Panc1 (cell line): ENCODE data around the gene ARRB2. TPM values are rescaled to one million over a fixed set of nuclear protein-coding genes. Genes with fewer than 3 reads are reported as not detected.
A peak's percentile ranks its signal among the peaks of the same experiment; 100 is the strongest.
"Not testable (repeated sequence)": the region's sequence is repeated elsewhere in the genome, so short reads cannot be mapped to it uniquely, and the experiment has no call there.

ENCODE experiments used
- ATAC-seq: fragments of 200-7000 bp; cut with Tn5 transposase; 2 replicates; pipeline ENCODE4 v1.9.1; 2020; ENCODE audit warnings: mild to moderate bottlenecking, moderate library complexity
- BruUV-seq: library from RNA; stranded (reverse); fragments of 400-500 nt; replicated peaks from 2 replicates; lab custom pipeline; 2021; lab: Mats Ljungman, UMichigan
- CTCF ChIA-PET: fragments of 300-600 bp; sonication (Branson Sonifier 250); formaldehyde crosslinking; loops from one replicate; lab custom pipeline; 2022; ENCODE audit warnings: antibody characterized with exemption; lab: Charles Lee
- POLR2A ChIA-PET: fragments of 300-600 bp; sonication (Branson Sonifier 250); formaldehyde crosslinking; loops from one replicate; lab custom pipeline; 2022; ENCODE audit warnings: antibody characterized with exemption; lab: Charles Lee
- DNase-seq: peaks from one replicate; pipeline ENCODE4 v3.0.0-alpha.2; 2010; ENCODE audit warnings: low read depth, low spot score
- H3K27ac ChIP-seq: 2 replicates; pipeline ENCODE4 v1.5.1; 2011; ENCODE audit warnings: mild to moderate bottlenecking, low read length, inconsistent platforms
- H3K27me3 ChIP-seq: fragments of 200-500 bp; sonication (Bioruptor generic); 2 replicates; pipeline ENCODE4 v1.6.0; 2014; ENCODE audit warnings: low read length, inconsistent platforms; ENCODE audit not compliant: control insufficient read depth, insufficient read depth
- H3K36me3 ChIP-seq: fragments of 200-500 bp; sonication (Bioruptor generic); 2 replicates; pipeline ENCODE4 v1.5.1; 2014; ENCODE audit warnings: inconsistent platforms, mild to moderate bottlenecking, low read length, moderate library complexity; ENCODE audit not compliant: control insufficient read depth, insufficient read depth
- H3K4me1 ChIP-seq: 2 replicates; pipeline ENCODE4 v1.5.1; 2011; ENCODE audit warnings: inconsistent platforms, mild to moderate bottlenecking, low read length, moderate library complexity; ENCODE audit not compliant: control insufficient read depth, insufficient read depth
- H3K4me3 ChIP-seq, 2 experiments: 2 replicates each; pipeline ENCODE4 v1.5.1; 2011 to 2012; ENCODE audit warnings: low read depth in 2 of 2, low read length in 2 of 2, mild to moderate bottlenecking in 2 of 2, inconsistent platforms in 1 of 2, moderate library complexity in 1 of 2
- H3K9me3 ChIP-seq: fragments of 200-500 bp; sonication (Bioruptor generic); 2 replicates; pipeline ENCODE4 v1.5.1; 2014; ENCODE audit warnings: low read depth, mild to moderate bottlenecking, inconsistent platforms, low read length, moderate library complexity; ENCODE audit not compliant: control insufficient read depth, insufficient read depth
- CTCF ChIP-seq: fragments of 450-650 bp; IDR thresholded peaks from 2 replicates; pipeline ENCODE4 v1.5.1; 2017; ENCODE audit warnings: mild to moderate bottlenecking
- POLR2AphosphoS5 ChIP-seq: IDR thresholded peaks from 2 replicates; pipeline ENCODE4 v1.6.1; 2012; ENCODE audit warnings: mild to moderate bottlenecking, low read depth, low read length, moderate library complexity
- REST ChIP-seq, 2 experiments: IDR thresholded peaks; 2 replicates each; pipeline ENCODE4 v1.6.1; 2011 to 2012; ENCODE audit warnings: low read depth in 2 of 2, control low read depth in 1 of 2, low read length in 1 of 2, mild to moderate bottlenecking in 1 of 2, moderate library complexity in 1 of 2; ENCODE audit not compliant: insufficient read depth in 1 of 2
- SIN3A ChIP-seq: IDR thresholded peaks from 2 replicates; pipeline ENCODE4 v1.6.1; 2012; ENCODE audit warnings: low read depth, mild to moderate bottlenecking, low read length, moderate library complexity, borderline replicate concordance; ENCODE audit not compliant: insufficient read depth
- TCF7L2 ChIP-seq: IDR thresholded peaks from 2 replicates; pipeline ENCODE4 v1.6.1; 2011; ENCODE audit warnings: mild to moderate bottlenecking, low read depth, low read length, inconsistent platforms
- in situ Hi-C: cut with HindIII; loops from 2 replicates; pipeline ENCODE4 v1.10.0; 2016; ENCODE audit warnings: low sequenced_read_pairs, low pct_unique_long_range_greater_than_20kb
- intact Hi-C: fragments of 100-400 bp; cut with micrococcal nuclease; formaldehyde crosslinking; loops from one replicate; pipeline ENCODE4 v1.10.0; 2022; ENCODE audit not compliant: unreplicated experiment
- total RNA-seq: library from RNA; stranded (reverse); gene quantifications from one replicate; pipeline ENCODE4 v1.2.1, GENCODE V29; 2021; ENCODE audit not compliant: unreplicated experiment

The ARRB2 gene
- total RNA-seq, 1 experiment from 2014 or later, result 39.2 TPM

GRCh38 chr17:4679658-4680057 is 30.8 kb upstream of the ARRB2 start:
- intact Hi-C loops, result no loop called here
- no peak for DNase-seq
- CTCF ChIA-PET, result no interaction called here
- peak; percentile 68 for ATAC-seq
- Histone ChIP-seq H3K4me1 (peaks cover 8% of the 10 kb centered on the region; the same call in 1 of the 2 replicates), H3K27me3 (no peaks in the 10 kb centered on the region), H3K36me3 (peaks cover 5% of the 10 kb centered on the region), H3K27ac (no peak overlapping the region), H3K9me3 (no peaks in the 10 kb centered on the region), H3K4me3 (no peak overlapping the region)
- in situ Hi-C loops, result no loop called here
- POLR2A ChIA-PET, result no interaction called here
- TF ChIP-seq CTCF (no peak), TCF7L2 (no peak), SIN3A (no peak), POLR2AphosphoS5 (no peak), REST (IDR thresholded peaks at IDR 0.05; ENCODE audit: insufficient read depth in 1 of 2, low read depth in 2 of 2, low read length in 1 of 2) (no peak)
- BruUV-seq, result no TSS peak

- H3K9me3 ChIP-seq, H3K4me3 ChIP-seq, CTCF ChIA-PET, in situ Hi-C loops, intact Hi-C loops, H3K4me1 ChIP-seq, ATAC-seq, H3K27me3 ChIP-seq, BruUV-seq, H3K36me3 ChIP-seq, H3K27ac ChIP-seq, POLR2A ChIA-PET, DNase-seq: not testable (repeated sequence)
These were observed 26.7 kb upstream of the ARRB2 start for GRCh38 chr17:4683739-4684138.

GRCh38 chr17:4689872-4690271 is 20.6 kb upstream of the ARRB2 start:
- DNase-seq, POLR2A ChIA-PET, intact Hi-C loops, BruUV-seq, H3K4me3 ChIP-seq, H3K27me3 ChIP-seq, in situ Hi-C loops, ATAC-seq, H3K36me3 ChIP-seq, H3K4me1 ChIP-seq, H3K27ac ChIP-seq, H3K9me3 ChIP-seq, CTCF ChIA-PET: not testable (repeated sequence)
